ENCODE data around the gene AEN.

DNA sequence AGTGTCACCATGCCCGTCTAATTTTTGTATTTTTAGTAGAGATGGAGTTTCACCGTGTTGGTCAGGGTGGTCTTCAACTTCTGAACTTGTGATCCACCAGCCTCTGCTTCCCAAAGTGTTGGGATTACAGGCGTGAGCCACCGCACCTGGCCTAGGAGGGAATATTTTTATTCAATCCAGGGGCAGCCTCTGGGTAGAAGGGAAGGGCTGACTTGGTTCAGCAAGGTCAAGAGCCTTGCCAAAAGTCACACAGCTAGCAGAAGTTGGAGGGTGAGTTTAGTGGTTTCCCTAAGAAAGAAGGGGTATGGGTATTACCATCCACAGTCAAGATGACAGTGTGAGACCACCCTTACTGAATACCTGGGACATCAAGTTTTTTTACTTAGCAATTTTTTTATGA, 4.9 kb upstream of the AEN start:
- no peak for TF ChIP-seq POLR2AphosphoS5 (IDR thresholded peaks at IDR 0.05; ENCODE audit: borderline replicate concordance, low read depth, low read length)
- no peak for TF ChIP-seq EZH2 (IDR thresholded peaks at IDR 0.05)
